K562 (cell line): ENCODE results near the gene RNF138. TPM values are rescaled to one million over a fixed set of nuclear protein-coding genes. Genes with fewer than 3 reads are reported as not detected.

ENCODE experiments used
- ATAC-seq: fragments of 200-7000 bp; cut with Tn5 transposase; 3 replicates; pipeline ENCODE4 v1.9.1; 2020; ENCODE audit warnings: moderate library complexity
- BruUV-seq: library from RNA; stranded (reverse); fragments of 400-500 nt; replicated peaks from 2 replicates; lab custom pipeline; 2021; lab: Mats Ljungman, UMichigan
- CTCF ChIA-PET: fragments of 300-600 bp; formaldehyde crosslinking; extraction: SDS; loops from one replicate; lab custom pipeline; 2021; ENCODE audit warnings: low intra/inter-chr PET ratio; lab: Yijun Ruan, JAX
- POLR2A ChIA-PET: fragments of 300-600, 350-650 bp; sonication (Branson Sonifier 250); formaldehyde crosslinking; extraction: SDS; loops from one replicate; lab custom pipeline; 2021; ENCODE audit warnings: antibody characterized with exemption, inconsistent platforms; lab: Yijun Ruan, JAX
- DNase-seq, 4 experiments: peaks; one replicate each; pipeline versions ENCODE4 v3.0.0 to v3.0.0-alpha.2; 2011 to 2018; ENCODE audit warnings: low spot score in 3 of 4, mixed read lengths in 3 of 4; ENCODE audit errors: extremely low read depth in 1 of 4
- FAIRE-seq: peaks from 2 replicates; lab custom pipeline; 2011; peaks lifted over from hg19 to GRCh38; lab: Jason Lieb, UNC
- H2AFZ ChIP-seq: 2 replicates; pipeline ENCODE4 v1.6.0; 2011; ENCODE audit warnings: low read depth, low read length, control low read depth, inconsistent platforms
- H3K27ac ChIP-seq: fragments of 200-600 bp; 3 replicates; pipeline ENCODE4 v1.8.0; 2011; ENCODE audit warnings: low read depth, mild to moderate bottlenecking, control low read depth, inconsistent platforms, low read length, moderate library complexity, mixed read lengths; ENCODE audit errors: extremely low read depth
- H3K27me3 ChIP-seq, 2 experiments: fragments of 300-600 bp in 1 of 2; 2 replicates in 1 of 2; 3 replicates in 1 of 2; pipeline versions ENCODE4 v1.6.0 to v1.8.0; 2011; ENCODE audit warnings: inconsistent platforms in 2 of 2, low read length in 2 of 2, mild to moderate bottlenecking in 1 of 2, mixed read lengths in 1 of 2, moderate library complexity in 1 of 2; ENCODE audit not compliant: control insufficient read depth in 2 of 2, insufficient read depth in 2 of 2
- H3K36me3 ChIP-seq: fragments of 300-600 bp; 3 replicates; pipeline ENCODE4 v1.8.0; 2011; ENCODE audit warnings: mild to moderate bottlenecking, low read length, inconsistent platforms; ENCODE audit not compliant: control insufficient read depth, insufficient read depth
- H3K4me1 ChIP-seq, 2 experiments: fragments of 200-600 bp in 1 of 2; replicated peaks in 1 of 2; 2 replicates in 1 of 2; 3 replicates in 1 of 2; pipeline versions ENCODE4 v1.5.1 to v1.8.0; 2011; ENCODE audit warnings: inconsistent platforms in 2 of 2, low read length in 2 of 2, mild to moderate bottlenecking in 1 of 2, mixed read lengths in 1 of 2, moderate library complexity in 1 of 2; ENCODE audit not compliant: control insufficient read depth in 2 of 2, insufficient read depth in 2 of 2
- H3K4me2 ChIP-seq: 2 replicates; pipeline ENCODE4 v1.6.1; 2011; ENCODE audit warnings: low read length, control low read depth, inconsistent platforms, mixed read lengths; ENCODE audit not compliant: insufficient read depth
- H3K4me3 ChIP-seq: fragments of 200-600 bp; sonication (generic), shearing (Covaris generic); 2 replicates; pipeline ENCODE4 v1.5.1; 2016; ENCODE audit warnings: control low read depth, inconsistent platforms
- H3K79me2 ChIP-seq: fragments of 200-600 bp; 3 replicates; pipeline ENCODE4 v1.8.0; 2011; ENCODE audit warnings: low read length, inconsistent platforms; ENCODE audit not compliant: control insufficient read depth, insufficient read depth
- H3K9ac ChIP-seq, 2 experiments: 2 replicates each; pipeline versions ENCODE4 v1.6.0 to v1.6.1; 2011; ENCODE audit warnings: low read depth in 2 of 2, low read length in 2 of 2, control low read depth in 1 of 2, inconsistent platforms in 1 of 2, mild to moderate bottlenecking in 1 of 2, mixed read lengths in 1 of 2; ENCODE audit not compliant: insufficient read depth in 1 of 2
- H3K9me1 ChIP-seq: one replicate; pipeline ENCODE4 v1.6.0; 2011; ENCODE audit warnings: inconsistent platforms, mild to moderate bottlenecking, low read length, moderate library complexity; ENCODE audit not compliant: control insufficient read depth, insufficient read depth
- H3K9me3 ChIP-seq: replicated peaks from 2 replicates; pipeline ENCODE4 v1.5.1; 2011; ENCODE audit warnings: low read depth, low read length, inconsistent platforms; ENCODE audit not compliant: control insufficient read depth, insufficient read depth
- H4K20me1 ChIP-seq: replicated peaks from 2 replicates; pipeline ENCODE4 v1.6.1; 2011; ENCODE audit warnings: low read length, inconsistent platforms, mixed read lengths; ENCODE audit not compliant: control insufficient read depth, insufficient read depth
- BRCA1 ChIP-seq, 2 experiments: fragments of 450-650 bp in 1 of 2; sonication (generic) in 1 of 2; formaldehyde crosslinking in 1 of 2; IDR thresholded peaks; 2 replicates each; pipeline versions ENCODE4 v1.5.0 to v1.6.1; 2017 to 2020; ENCODE audit warnings: mild to moderate bottlenecking in 1 of 2, missing genetic modification reagents in 1 of 2
- C11orf30 ChIP-seq: fragments of 450-650 bp; IDR thresholded peaks from 2 replicates; pipeline ENCODE4 v1.6.1; 2016; ENCODE audit warnings: low read depth, mild to moderate bottlenecking
- FOXK1 ChIP-seq: sonication (generic); formaldehyde crosslinking; IDR thresholded peaks from 2 replicates; pipeline ENCODE4 v1.8.0; 2022; ENCODE audit warnings: missing genetic modification reagents, mild to moderate bottlenecking, borderline replicate concordance
- HDGF ChIP-seq: fragments of 450-650 bp; IDR thresholded peaks from 2 replicates; pipeline ENCODE4 v1.6.1; 2016
- HMG20A ChIP-seq: fragments of 450-650 bp; formaldehyde crosslinking; conservative IDR thresholded peaks from 2 replicates; pipeline ENCODE4 v1.4.0; 2020; ENCODE audit warnings: mild to moderate bottlenecking, mixed read lengths
- MAFF ChIP-seq: IDR thresholded peaks from 2 replicates; pipeline ENCODE4 v1.6.1; 2012; ENCODE audit warnings: low read length, improper control_type of control experiment
- PTRF ChIP-seq: fragments of 450-650 bp; IDR thresholded peaks from 2 replicates; pipeline ENCODE4 v1.6.1; 2016; ENCODE audit warnings: mild to moderate bottlenecking, missing genetic modification characterization, missing compliant biosample characterization
- PYGO2 ChIP-seq: fragments of 450-650 bp; IDR thresholded peaks from 2 replicates; pipeline ENCODE4 v1.6.1; 2016; ENCODE audit warnings: mild to moderate bottlenecking, missing genetic modification characterization, moderate library complexity, missing compliant biosample characterization
- U2AF2 ChIP-seq: fragments of 200-400 bp; formaldehyde crosslinking; optimal IDR thresholded peaks from 2 replicates; pipeline ENCODE3; 2017; ENCODE audit warnings: low read depth, mild to moderate bottlenecking, low read length
- ZNF316 ChIP-seq: fragments of 450-650 bp; IDR thresholded peaks from 2 replicates; pipeline ENCODE4 v1.6.1; 2016
- ZNF644 ChIP-seq: fragments of 200-800 bp; sonication (Bioruptor generic); IDR thresholded peaks from 2 replicates; pipeline ENCODE4 v1.6.1; 2016; ENCODE audit warnings: low read depth, missing genetic modification characterization, missing compliant biosample characterization
- ZNF699 ChIP-seq: fragments of 250-450 bp; sonication (Bioruptor Pico); IDR thresholded peaks from 2 replicates; pipeline ENCODE4 v1.8.0; 2021; ENCODE audit warnings: mild to moderate bottlenecking, moderate library complexity; ENCODE audit not compliant: insufficient replicate concordance
- ZNF778 ChIP-seq: fragments of 450-650 bp; formaldehyde crosslinking; IDR thresholded peaks from 2 replicates; pipeline ENCODE4 v1.4.0; 2020; ENCODE audit warnings: mild to moderate bottlenecking, moderate library complexity
- WGBS: fragments of 100-300 bp; shearing (Covaris generic); methylation state at CpG from one replicate; pipeline ENCODE4 v1.1.6; 2016; ENCODE audit warnings: low coverage, mixed read lengths; ENCODE audit not compliant: insufficient coverage; ENCODE audit errors: missing lambda C conversion rate; 5-methylcytosine and 5-hydroxymethylcytosine counted together
- in situ Hi-C: fragments of 300-500 bp; cut with MboI; formaldehyde crosslinking; loops from 4 replicates; pipeline ENCODE4 v1.15.0; 2018; ENCODE audit warnings: inconsistent platforms, mixed read lengths
- intact Hi-C: fragments of 100-400 bp; cut with micrococcal nuclease; formaldehyde crosslinking; loops from 2 replicates; pipeline ENCODE4 v1.14.2; 2022
- polyA plus RNA-seq, 8 experiments: library from polyadenylated mRNA; depleted of rRNA in 4 of 8; stranded (reverse) in 5 of 8; unstranded in 3 of 8; fragments of >200 nt; fragmentation: Nextera tagmentation in 2 of 8; fragmentation: Illumina TruSeq in 1 of 8; extraction: Ambion mirVana in 2 of 8; extraction: Trizol in 1 of 8; gene quantifications; 2 replicates each; pipeline versions ENCODE4 v1.2.1 to v1.2.3, GENCODE V29; 2011 to 2014; ENCODE audit warnings: inconsistent platforms in 1 of 8, missing spikeins in 1 of 8
- total RNA-seq, 7 experiments: library from RNA; depleted of rRNA in 6 of 7; stranded (reverse); fragments of >200 nt in 6 of 7; fragmentation: Illumina TruSeq in 2 of 7; extraction: Trizol in 2 of 7; gene quantifications; 2 replicates each; pipeline versions ENCODE4 v1.2.1 to v1.2.3, GENCODE V29; 2011 to 2021; ENCODE audit warnings: low replicate concordance in 1 of 7
- TF ChIP-seq, protein P1 (sequence below): fragments of 250-450 bp; sonication (Bioruptor Pico); IDR thresholded peaks from 2 replicates; pipeline ENCODE4 v1.5.0; 2021; ENCODE audit warnings: mild to moderate bottlenecking, borderline replicate concordance

The RNF138 gene
- total and polyA plus RNA-seq, 9 of the 15 experiments (the other 6 are each of a cell fraction or from before 2014, with no cell fraction given) = 47.6 to 100 (median 62.5) TPM

DNA sequence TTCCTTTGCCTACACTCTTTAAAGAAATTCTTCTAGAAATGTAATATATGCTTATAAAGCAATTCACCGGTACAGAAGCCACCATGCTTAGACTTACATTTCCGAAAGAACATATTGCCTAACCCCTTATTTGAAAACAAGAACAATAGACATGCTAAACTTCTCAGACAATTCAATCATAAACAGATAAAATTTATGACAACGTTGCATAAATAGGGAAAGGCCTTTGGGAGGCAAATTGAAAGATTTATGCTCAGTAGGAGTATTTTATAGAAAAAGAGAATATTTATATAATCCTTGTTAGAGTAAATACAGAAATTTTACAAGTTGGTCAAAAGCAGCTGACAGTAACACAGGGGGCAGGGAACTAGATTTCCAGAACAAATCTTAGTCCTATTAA lies 82.0 kb downstream of the RNF138 start:
- POLR2A ChIA-PET = no interaction called here
- in situ Hi-C loops (no loop called here), intact Hi-C loops (no loop called here)
- CTCF ChIA-PET = no interaction called here
- Histone ChIP-seq H2AFZ (no peak overlapping the region), H4K20me1 (no peaks in the 10 kb centered on the region), H3K27ac (no peak overlapping the region), H3K9me1 (no peaks in the 10 kb centered on the region), H3K79me2 (no peaks in the 10 kb centered on the region), H3K4me2 (no peak overlapping the region), H3K9ac (no peak overlapping the region), H3K4me1 (no peaks in the 10 kb centered on the region), H3K36me3 (no peaks in the 10 kb centered on the region), H3K4me3 (no peak overlapping the region), H3K9me3 (no peaks in the 10 kb centered on the region), H3K27me3 (no peaks in the 10 kb centered on the region)
- WGBS = 2% methylated on average over 3 of the region's 3 CpGs
- FAIRE-seq = no peak
- no TSS peak for BruUV-seq
- no peak for ATAC-seq
- TF ChIP-seq BRCA1 (IDR thresholded peaks at IDR 0.05) (no peak), BRCA1 (CRISPR knock-in tag; IDR thresholded peaks at IDR 0.05) (no peak), FOXK1 (CRISPR knock-in tag) (no peak), MAFF (peak; percentile 19; the same call in 1 of the 2 replicates), HMG20A (no peak), HDGF (no peak), ZNF644 (tag) (no peak), C11orf30 (peak; percentile 33), ZNF699 (CRISPR knock-in tag) (no peak), PTRF (tag) (no peak), U2AF2 (no peak), ZNF316 (peak; percentile 40; the same call in 1 of the 2 replicates), PYGO2 (tag) (no peak), ZNF778 (CRISPR knock-in tag) (no peak)
- TF ChIP-seq, protein P1, sequence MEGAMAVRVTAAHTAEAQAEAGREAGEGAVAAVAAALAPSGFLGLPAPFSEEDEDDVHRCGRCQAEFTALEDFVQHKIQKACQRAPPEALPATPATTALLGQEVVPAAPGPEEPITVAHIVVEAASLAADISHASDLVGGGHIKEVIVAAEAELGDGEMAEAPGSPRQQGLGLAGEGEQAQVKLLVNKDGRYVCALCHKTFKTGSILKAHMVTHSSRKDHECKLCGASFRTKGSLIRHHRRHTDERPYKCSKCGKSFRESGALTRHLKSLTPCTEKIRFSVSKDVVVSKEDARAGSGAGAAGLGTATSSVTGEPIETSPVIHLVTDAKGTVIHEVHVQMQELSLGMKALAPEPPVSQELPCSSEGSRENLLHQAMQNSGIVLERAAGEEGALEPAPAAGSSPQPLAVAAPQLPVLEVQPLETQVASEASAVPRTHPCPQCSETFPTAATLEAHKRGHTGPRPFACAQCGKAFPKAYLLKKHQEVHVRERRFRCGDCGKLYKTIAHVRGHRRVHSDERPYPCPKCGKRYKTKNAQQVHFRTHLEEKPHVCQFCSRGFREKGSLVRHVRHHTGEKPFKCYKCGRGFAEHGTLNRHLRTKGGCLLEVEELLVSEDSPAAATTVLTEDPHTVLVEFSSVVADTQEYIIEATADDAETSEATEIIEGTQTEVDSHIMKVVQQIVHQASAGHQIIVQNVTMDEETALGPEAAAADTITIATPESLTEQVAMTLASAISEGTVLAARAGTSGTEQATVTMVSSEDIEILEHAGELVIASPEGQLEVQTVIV (CRISPR knock-in tag) = no peak
- no peak for DNase-seq
